HG02588 (cell line): Measurements from ENCODE around the gene SLC40A1.

Experiments
- ATAC-seq: cut with Tn5 transposase; IDR thresholded peaks from one replicate; pipeline ENCODE4 v1.9.1; 2021; ENCODE audit warnings: mild to moderate bottlenecking, moderate library complexity; ENCODE audit not compliant: unreplicated experiment

The SLC40A1 gene

DNA sequence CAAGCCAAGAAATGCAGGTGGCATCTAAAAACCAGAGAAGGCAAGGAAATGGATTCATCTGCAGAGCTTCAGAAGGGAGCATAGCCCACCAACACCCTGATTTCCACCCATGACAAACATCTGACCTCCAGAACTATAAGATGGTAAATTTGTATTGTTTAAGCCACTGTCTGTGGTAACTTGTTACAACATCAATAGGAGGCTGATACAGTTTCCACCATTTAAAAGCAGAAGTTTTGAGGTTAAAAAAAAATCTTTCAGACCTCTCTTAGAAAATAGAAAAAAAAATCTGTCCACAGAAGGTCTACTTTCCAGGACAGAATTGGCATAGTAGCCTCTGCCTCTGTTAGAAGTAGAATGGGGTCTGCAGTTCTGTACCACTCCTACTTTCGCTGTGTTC is 37.2 kb downstream of the SLC40A1 start:
- ATAC-seq = no peak

- no peak for ATAC-seq
These were observed 38.3 kb downstream of the SLC40A1 start for GRCh38 chr2:189542145-189542882.

GRCh38 chr2:189541591-189541990 is 39.0 kb downstream of the SLC40A1 start:
- no peak for ATAC-seq

DNA sequence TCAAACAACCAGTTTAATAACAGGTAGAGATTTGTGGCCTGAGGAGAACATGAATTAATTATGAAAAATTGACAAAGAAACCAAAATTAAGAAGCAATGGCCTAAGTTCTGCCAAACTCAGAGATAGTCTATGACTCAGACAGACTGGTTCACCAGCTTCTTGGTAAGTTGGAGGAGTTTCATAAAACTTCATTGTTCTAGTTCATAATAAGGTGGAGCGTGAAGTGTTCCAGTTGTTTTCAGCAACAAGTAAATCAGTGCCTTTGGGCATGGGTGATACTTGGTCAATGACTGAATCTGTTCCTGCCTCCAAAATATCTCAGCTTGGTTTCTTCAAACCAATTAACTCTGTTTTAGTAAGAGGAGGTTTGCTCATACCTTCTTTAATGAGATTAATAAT is 40.0 kb downstream of the SLC40A1 start:
- ATAC-seq = no peak

- ATAC-seq = no peak
These were observed 42.2 kb downstream of the SLC40A1 start for GRCh38 chr2:189538402-189538801.

GRCh38 chr2:189536830-189537229 is 43.8 kb downstream of the SLC40A1 start:
- ATAC-seq = no peak

GRCh38 chr2:189534854-189535832 is 45.4 kb downstream of the SLC40A1 start:
- no peak for ATAC-seq

DNA sequence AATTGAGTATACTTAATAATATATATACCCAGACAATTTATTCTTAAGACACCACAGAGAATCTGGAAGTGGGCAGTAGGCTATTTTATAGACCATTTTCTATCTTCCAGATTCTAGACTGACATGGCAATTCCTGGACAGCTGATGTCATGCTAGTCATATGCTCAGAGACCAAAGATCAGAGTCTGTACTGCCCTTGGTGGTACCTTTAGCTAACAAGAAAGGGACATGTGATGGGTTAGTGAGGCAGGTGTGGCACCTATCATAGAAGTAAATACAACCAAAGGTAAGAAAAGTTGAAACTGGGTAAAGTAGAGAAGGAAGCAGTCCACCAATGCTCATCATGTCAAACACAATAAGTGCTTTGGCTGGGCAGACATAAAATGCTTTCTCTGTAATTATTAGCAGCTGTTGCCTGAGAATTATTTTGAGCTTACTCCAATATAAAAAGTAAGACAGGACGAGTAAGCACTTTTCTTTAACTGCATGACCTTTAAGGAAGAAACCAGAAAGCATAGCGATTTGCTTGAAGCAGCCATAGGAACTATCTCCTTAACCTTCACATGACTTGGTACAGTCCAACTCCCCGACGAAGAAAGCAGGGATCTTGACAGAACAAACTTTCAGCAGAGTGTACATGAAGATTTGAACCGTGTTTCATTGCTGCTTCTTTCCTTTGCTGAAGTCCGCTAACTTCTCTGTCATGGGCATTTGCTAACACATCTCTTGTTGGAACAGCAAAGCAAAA is 47.1 kb downstream of the SLC40A1 start:
- ATAC-seq = no peak

DNA sequence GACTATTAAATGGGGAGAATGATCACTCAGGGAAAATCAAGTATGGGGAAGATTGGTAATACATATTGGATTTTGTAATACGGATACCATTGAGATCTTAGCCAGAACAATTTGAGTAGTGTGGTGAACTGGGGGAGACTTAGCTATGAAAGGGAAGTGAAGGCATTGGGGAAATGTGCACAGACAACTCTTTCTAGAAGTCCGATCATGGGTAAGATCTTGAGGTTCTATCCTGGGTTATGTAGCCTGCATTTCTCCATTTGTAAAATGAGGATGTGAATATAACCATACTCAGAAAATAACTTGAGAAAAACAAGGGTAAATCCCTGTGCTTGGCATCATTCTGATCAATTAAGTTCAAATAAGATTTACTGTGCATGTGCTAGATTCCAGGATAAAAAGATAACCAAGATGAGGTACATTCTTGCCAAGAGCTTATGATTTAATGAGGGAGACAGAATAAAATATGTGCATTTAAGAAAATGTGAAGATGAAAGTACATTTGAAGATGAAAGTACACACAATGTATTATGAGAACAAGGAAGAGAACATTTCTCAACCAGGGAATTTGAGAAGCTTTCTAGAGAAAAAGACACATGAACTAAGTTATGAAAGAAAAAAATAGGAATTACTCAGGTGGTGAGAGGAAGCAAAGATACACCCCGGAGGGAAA is 49.5 kb downstream of the SLC40A1 start:
- ATAC-seq = no peak

- no peak for ATAC-seq
These were observed 52.0 kb downstream of the SLC40A1 start for GRCh38 chr2:189528617-189529016.

GRCh38 chr2:189527812-189528592 is 52.6 kb downstream of the SLC40A1 start:
- ATAC-seq = no peak

GRCh38 chr2:189527041-189527750 is 53.4 kb downstream of the SLC40A1 start:
- ATAC-seq = no peak

GRCh38 chr2:189526241-189526640 is 54.3 kb downstream of the SLC40A1 start:
- no peak for ATAC-seq

DNA sequence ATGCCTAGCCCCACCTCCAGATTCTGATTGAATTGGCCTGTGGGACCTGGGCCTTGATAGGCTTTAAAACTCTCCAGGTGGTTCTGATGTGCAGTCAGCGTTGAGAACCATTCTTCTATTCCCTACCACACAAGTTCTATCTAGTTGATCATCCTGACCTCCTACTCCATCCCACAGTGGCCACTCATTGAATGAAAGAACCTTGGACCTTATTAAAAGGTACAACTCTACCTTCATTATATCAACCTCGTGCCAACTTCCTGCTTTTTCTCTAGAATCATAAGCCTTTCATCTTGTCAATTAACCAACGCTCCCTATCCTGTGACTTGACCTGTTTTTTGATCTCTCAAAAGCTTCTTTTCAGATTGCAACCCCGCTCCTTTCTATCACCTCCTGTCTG is 55.8 kb downstream of the SLC40A1 start:
- no peak for ATAC-seq

DNA sequence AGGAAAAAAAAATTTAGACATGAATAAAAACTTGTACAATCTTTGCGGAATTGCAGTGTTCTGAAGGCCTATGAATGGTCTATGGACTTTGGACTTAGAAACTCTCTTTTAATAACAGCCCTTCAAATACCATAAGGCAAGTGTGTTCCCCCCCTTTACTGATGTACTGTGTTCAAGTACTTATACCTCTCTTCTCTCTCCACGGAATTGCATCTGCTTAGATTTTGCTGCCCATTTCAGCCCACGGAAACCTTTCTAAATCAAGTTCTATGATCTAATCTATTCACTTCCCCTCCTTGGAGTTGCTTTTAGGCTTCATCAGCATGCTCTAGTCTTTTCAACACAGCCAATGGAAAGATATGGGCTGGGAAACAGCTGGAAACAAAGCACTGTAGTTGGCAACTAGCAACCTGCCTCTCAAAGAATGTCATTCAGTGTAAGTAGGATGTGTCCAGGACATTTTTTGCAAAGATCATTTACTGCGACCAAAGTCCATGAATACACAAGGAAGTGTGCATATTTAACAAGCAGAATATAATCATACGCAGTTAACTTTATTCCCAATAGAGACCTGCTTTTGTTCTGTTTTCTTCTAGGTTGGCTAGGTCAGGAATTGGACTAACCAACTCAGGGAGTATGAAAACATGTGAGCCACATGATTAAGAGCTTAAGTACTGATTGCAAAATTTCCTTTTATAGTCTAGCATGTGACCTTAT is 58.0 kb downstream of the SLC40A1 start:
- ATAC-seq = no peak

DNA sequence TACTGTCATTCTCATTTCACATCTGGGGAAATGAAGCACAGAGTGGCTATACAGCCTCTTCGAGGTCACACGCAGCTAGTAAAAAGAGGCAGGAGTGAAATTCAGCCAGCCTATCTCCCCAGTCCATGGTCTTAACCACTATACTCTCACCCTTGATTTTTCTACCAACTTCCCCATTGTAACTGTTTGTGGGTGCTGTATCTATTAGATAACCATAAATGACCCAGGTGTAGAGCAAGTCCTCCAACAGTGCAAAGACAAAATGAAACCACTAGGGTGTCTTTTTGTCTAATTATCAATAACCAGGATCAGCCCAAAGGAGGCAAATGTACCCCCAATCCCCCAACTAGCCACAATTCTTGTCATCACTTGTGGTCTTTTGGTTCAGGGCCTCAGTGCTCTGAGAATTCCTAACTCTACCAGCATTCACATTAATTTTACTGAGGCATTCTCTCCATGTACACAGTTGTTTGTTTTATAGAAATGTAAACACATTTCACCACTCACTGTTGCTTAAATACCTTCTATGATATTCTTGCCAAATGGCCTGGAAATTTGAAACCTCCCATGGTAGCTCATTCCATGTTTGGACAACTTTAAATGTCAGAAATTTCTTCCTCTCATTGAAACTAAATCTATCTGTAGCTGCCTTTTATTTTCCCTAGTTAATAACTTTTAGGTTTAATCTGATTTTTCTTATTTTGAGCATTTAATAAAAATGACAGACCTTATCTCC is 58.7 kb downstream of the SLC40A1 start:
- ATAC-seq = no peak

DNA sequence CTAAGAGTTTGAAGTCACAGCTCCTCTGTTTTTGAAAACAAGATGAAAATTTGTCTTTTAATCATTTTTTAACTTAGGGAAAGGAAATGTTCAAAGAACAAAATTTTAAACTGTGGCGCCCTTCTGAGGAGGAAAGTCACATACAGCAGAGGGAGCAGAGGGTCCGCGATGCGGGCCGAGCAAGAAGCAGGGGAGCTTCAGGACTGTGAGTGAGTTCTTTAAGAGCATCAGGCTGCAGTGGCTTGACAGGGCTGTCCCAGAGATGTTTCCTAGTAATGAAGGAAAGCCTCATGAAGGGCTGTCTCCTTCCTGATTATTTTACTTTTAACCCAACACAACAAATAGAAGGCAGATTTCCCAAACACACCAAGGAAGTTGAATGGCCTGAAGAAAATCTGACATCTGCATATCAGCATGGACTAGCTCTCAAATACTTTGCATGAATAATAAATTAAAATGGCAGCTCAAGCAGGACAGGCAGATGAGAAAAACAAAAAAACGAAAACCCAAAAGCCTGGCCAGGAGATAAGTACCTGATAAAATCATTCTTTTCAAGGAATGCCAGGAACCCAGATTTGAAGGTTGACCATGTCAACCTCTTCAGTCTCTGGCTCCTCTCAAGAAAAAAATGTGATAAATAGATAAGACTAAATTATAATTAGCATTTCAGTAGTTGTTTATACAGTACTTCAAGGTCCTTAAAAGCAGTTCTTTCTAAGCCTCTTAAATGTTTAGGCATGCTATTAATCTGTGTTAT is 60.8 kb downstream of the SLC40A1 start:
- no peak for ATAC-seq
